B cell (primary cell): ENCODE data around the gene TMEM233. TPM values are rescaled to one million over a fixed set of nuclear protein-coding genes. Genes with fewer than 3 reads are reported as not detected.

Experiments used
- ATAC-seq: fragments of 200-7000 bp; cut with Tn5 transposase; one replicate; pipeline ENCODE4 v1.10.0; 2021; ENCODE audit warnings: low read depth, mild to moderate bottlenecking, moderate number of reproducible peaks, moderate library complexity
- CTCF ChIA-PET: fragments of 350-600 bp; sonication (Branson Sonifier 250); formaldehyde crosslinking; loops from one replicate; lab custom pipeline; 2021; ENCODE audit warnings: antibody characterized with exemption, inconsistent platforms; lab: Charles Lee
- POLR2A ChIA-PET: fragments of 350-600 bp; sonication (Branson Sonifier 250); formaldehyde crosslinking; loops from one replicate; lab custom pipeline; 2021; ENCODE audit warnings: antibody characterized with exemption; lab: Charles Lee
- DNase-seq: peaks from one replicate; pipeline ENCODE4 v3.0.0; 2013
- H2AFZ ChIP-seq: 2 replicates; pipeline ENCODE4 v1.6.1; 2012; ENCODE audit warnings: mild to moderate bottlenecking, low read depth, low read length; ENCODE audit not compliant: insufficient read depth, poor library complexity, severe bottlenecking
- H3K27ac ChIP-seq, 2 donors: 1 replicate in 1 of 2; 2 replicates in 1 of 2; pipeline ENCODE4 v1.5.1; 2012 to 2013; ENCODE audit warnings: low read length in 2 of 2, mild to moderate bottlenecking in 2 of 2, moderate library complexity in 1 of 2
- H3K27me3 ChIP-seq, 4 experiments: fragments of 200-600 bp in 1 of 4; sonication (generic) in 1 of 4; replicated peaks in 1 of 4; 1 replicate in 2 of 4; 2 replicates in 2 of 4; pipeline versions ENCODE4 v1.6.1 to v1.7.0; 2013 to 2016; ENCODE audit warnings: low read length in 3 of 4, mild to moderate bottlenecking in 2 of 4, mixed read lengths in 1 of 4, moderate library complexity in 1 of 4; ENCODE audit not compliant: insufficient read depth in 4 of 4, control insufficient read depth in 3 of 4; ENCODE audit errors: control extremely low read depth in 1 of 4
- H3K36me3 ChIP-seq, 2 experiments: replicated peaks in 1 of 2; 1 replicate in 1 of 2; 2 replicates in 1 of 2; pipeline versions ENCODE4 v1.6.1 to v1.7.1; 2013; ENCODE audit warnings: low read length in 1 of 2; ENCODE audit not compliant: insufficient read depth in 2 of 2, control insufficient read depth in 1 of 2; ENCODE audit errors: control extremely low read depth in 1 of 2, extremely low read depth in 1 of 2
- H3K4me1 ChIP-seq, 2 donors: fragments of 200-600 bp in 1 of 2; sonication (generic) in 1 of 2; 1 replicate in 1 of 2; 2 replicates in 1 of 2; pipeline versions ENCODE4 v1.5.1 to v1.6.1; 2013 to 2017; ENCODE audit warnings: low read length in 2 of 2; ENCODE audit not compliant: control insufficient read depth in 2 of 2, insufficient read depth in 2 of 2
- H3K4me2 ChIP-seq: replicated peaks from 2 replicates; pipeline ENCODE3; 2012; ENCODE audit warnings: mild to moderate bottlenecking, low read depth, low read length; ENCODE audit not compliant: poor library complexity, severe bottlenecking
- H3K4me3 ChIP-seq, 5 experiments: fragments of 200-600 bp in 1 of 5; sonication (generic) in 1 of 5; 1 replicate in 3 of 5; 2 replicates in 2 of 5; pipeline versions ENCODE4 v1.5.1 to v1.7.0; 2011 to 2016; ENCODE audit warnings: low read length in 4 of 5, mild to moderate bottlenecking in 4 of 5, low read depth in 2 of 5, control low read depth in 1 of 5, moderate library complexity in 1 of 5; ENCODE audit not compliant: insufficient read depth in 1 of 5; ENCODE audit errors: control extremely low read depth in 1 of 5, extremely low read depth in 1 of 5
- H3K79me2 ChIP-seq: fragments of 200-600 bp; sonication (generic); one replicate; pipeline ENCODE4 v1.6.0; 2016; ENCODE audit warnings: low read length; ENCODE audit not compliant: control insufficient read depth, insufficient read depth
- H3K9ac ChIP-seq: fragments of 200-600 bp; sonication (generic); 2 replicates; pipeline ENCODE4 v1.6.1; 2017; ENCODE audit warnings: mild to moderate bottlenecking, low read length, moderate library complexity
- H3K9me3 ChIP-seq, 3 donors: one replicate each; pipeline versions ENCODE4 v1.6.1 to v1.7.1; 2013; ENCODE audit warnings: low read length in 2 of 3; ENCODE audit not compliant: control insufficient read depth in 2 of 3, insufficient read depth in 1 of 3; ENCODE audit errors: control extremely low read depth in 1 of 3
- H4K20me1 ChIP-seq: 2 replicates; pipeline ENCODE4 v1.6.0; 2012; ENCODE audit warnings: mild to moderate bottlenecking, low read length; ENCODE audit not compliant: insufficient read depth, control insufficient read depth, poor library complexity, severe bottlenecking
- H3K27ac Mint-ChIP-seq: one replicate; pipeline ENCODE4 v1.8.0; 2021; ENCODE audit warnings: mixed read lengths
- H3K27me3 Mint-ChIP-seq: one replicate; pipeline ENCODE4 v1.8.0; 2021; ENCODE audit warnings: mixed read lengths
- H3K4me1 Mint-ChIP-seq: one replicate; pipeline ENCODE4 v1.8.0; 2021; ENCODE audit warnings: mixed read lengths
- H3K4me3 Mint-ChIP-seq: one replicate; pipeline ENCODE4 v1.8.0; 2021; ENCODE audit warnings: mixed read lengths
- H3K9me3 Mint-ChIP-seq: one replicate; pipeline ENCODE4 v1.8.0; 2022; ENCODE audit warnings: mixed read lengths; ENCODE audit not compliant: insufficient read depth
- EZH2 ChIP-seq: IDR thresholded peaks from 2 replicates; pipeline ENCODE4 v1.6.1; 2012; ENCODE audit warnings: borderline replicate concordance, low read depth, mild to moderate bottlenecking, moderate library complexity, low read length; ENCODE audit not compliant: insufficient read depth, poor library complexity, severe bottlenecking
- WGBS: methylation state at CpG from one replicate; pipeline ENCODE4 v1.1.5; 2013; ENCODE audit warnings: missing lambda C conversion rate; ENCODE audit not compliant: insufficient coverage; 5-methylcytosine and 5-hydroxymethylcytosine counted together
- intact Hi-C: fragments of 100-400 bp; cut with micrococcal nuclease; formaldehyde crosslinking; loops from one replicate; pipeline ENCODE4 v1.10.0; 2022
- polyA plus RNA-seq: library from polyadenylated mRNA; depleted of rRNA; stranded (reverse); fragments of >200 nt; gene quantifications from 2 replicates; pipeline ENCODE4 v1.2.3, GENCODE V29; 2012
- total RNA-seq, 2 donors: library from RNA; stranded (reverse); fragments of 120-200 nt in 1 of 2; gene quantifications; 1 replicate in 1 of 2; 2 replicates in 1 of 2; pipeline versions ENCODE4 v1.2.3 to v1.2.4, GENCODE V29; 2013 to 2022
- TF ChIP-seq, protein P1 (sequence below): fragments of 200-600 bp; IDR thresholded peaks from one replicate; pipeline ENCODE4 v1.8.0; 2022; ENCODE audit warnings: antibody characterized with exemption, mild to moderate bottlenecking

The TMEM233 gene
- total and polyA plus RNA-seq, 2 donors (not counting 1 experiment from before 2014, with no cell fraction given), result not detected

DNA sequence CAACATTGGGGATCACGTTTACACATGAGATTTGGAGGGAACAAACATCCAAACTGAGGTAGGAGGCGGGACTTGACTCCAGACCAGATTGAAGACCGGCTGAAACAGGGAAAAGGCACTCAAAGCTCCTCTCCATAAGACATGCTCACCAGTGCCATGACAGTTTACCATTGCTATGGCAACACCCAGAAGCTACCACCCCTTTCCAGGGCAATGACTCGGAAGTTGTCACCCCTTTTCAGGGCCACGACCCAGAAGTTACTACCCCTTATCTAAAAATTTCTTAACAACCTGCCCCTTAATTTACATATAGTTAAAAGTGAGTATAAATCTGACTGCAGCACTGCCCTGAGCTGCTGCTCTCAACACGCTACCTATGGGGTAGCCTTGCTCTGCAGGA, 34.1 kb downstream of the TMEM233 start:
- H3K27me3 Mint-ChIP-seq, result peaks cover 32% of the 10 kb centered on the region
- no peak overlapping the region for H3K27ac Mint-ChIP-seq
- Histone ChIP-seq H3K9ac (no peak overlapping the region), H3K4me3 (no peak overlapping the region), H4K20me1 (no peaks in the 10 kb centered on the region), H2AFZ (no peak overlapping the region), H3K9me3 (no peaks in the 10 kb centered on the region), H3K79me2 (no peaks in the 10 kb centered on the region), H3K4me2 (no peak overlapping the region), H3K4me1 (no peaks in the 10 kb centered on the region), H3K36me3 (no peaks in the 10 kb centered on the region), H3K27me3 (peaks cover 0 to 4% (median 1%) of the 10 kb centered on the region in 4 experiments), H3K27ac (no peak overlapping the region)
- intact Hi-C loops, result no loop called here
- TF ChIP-seq, protein P1, sequence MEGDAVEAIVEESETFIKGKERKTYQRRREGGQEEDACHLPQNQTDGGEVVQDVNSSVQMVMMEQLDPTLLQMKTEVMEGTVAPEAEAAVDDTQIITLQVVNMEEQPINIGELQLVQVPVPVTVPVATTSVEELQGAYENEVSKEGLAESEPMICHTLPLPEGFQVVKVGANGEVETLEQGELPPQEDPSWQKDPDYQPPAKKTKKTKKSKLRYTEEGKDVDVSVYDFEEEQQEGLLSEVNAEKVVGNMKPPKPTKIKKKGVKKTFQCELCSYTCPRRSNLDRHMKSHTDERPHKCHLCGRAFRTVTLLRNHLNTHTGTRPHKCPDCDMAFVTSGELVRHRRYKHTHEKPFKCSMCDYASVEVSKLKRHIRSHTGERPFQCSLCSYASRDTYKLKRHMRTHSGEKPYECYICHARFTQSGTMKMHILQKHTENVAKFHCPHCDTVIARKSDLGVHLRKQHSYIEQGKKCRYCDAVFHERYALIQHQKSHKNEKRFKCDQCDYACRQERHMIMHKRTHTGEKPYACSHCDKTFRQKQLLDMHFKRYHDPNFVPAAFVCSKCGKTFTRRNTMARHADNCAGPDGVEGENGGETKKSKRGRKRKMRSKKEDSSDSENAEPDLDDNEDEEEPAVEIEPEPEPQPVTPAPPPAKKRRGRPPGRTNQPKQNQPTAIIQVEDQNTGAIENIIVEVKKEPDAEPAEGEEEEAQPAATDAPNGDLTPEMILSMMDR, result no peak
- TF ChIP-seq EZH2, result no peak
- ATAC-seq (no peak), DNase-seq (no peak)
- H3K9me3 Mint-ChIP-seq, result no peaks in the 10 kb centered on the region
- H3K4me1 Mint-ChIP-seq, result no peaks in the 10 kb centered on the region
- no peak overlapping the region for H3K4me3 Mint-ChIP-seq
- POLR2A ChIA-PET, result no interaction called here
- WGBS, result 96% methylated on average over 4 of the region's 6 CpGs
- CTCF ChIA-PET, result no interaction called here

DNA sequence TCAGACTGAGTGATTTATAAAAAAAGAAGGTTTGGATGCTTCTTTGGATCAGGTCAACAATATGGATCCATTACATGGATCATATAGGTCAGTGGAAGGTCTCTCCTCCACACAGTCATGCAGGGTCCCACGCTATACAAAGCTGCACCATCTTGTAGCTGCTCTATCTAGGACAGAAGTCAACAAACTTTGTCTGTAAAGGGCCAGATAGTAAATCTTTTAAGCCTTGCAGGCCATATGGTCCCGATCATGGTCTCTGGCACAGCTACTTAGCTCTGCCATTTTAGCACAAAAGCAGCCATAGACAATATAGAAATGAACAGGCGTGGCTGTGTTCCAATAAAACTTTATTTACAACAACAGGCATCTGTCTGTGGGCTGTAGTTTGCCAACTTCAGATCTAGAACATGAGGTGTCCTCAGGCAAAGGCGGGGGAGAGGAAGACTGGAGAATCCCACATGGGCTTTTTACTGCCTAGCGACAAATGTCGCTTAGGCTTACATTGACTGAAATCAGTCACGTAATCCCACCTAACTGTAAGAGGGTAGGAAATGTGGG, 36.7 kb downstream of the TMEM233 start:
- no peak for TF ChIP-seq EZH2
- TF ChIP-seq, protein P1, result no peak
- CTCF ChIA-PET, result no interaction called here
- no peaks in the 10 kb centered on the region for H3K4me1 ChIP-seq
- H3K79me2 ChIP-seq, result no peaks in the 10 kb centered on the region
- peaks cover 38% of the 10 kb centered on the region for H3K27me3 Mint-ChIP-seq
- H3K9me3 ChIP-seq, result no peaks in the 10 kb centered on the region
- H3K4me1 Mint-ChIP-seq, result no peaks in the 10 kb centered on the region
- H4K20me1 ChIP-seq, result no peaks in the 10 kb centered on the region
- no peak overlapping the region for H3K27ac Mint-ChIP-seq
- H2AFZ ChIP-seq, result no peak overlapping the region
- H3K36me3 ChIP-seq, result no peaks in the 10 kb centered on the region
- no peak overlapping the region for H3K4me3 ChIP-seq
- POLR2A ChIA-PET, result no interaction called here
- H3K4me2 ChIP-seq, result no peak overlapping the region
- intact Hi-C loops, result no loop called here
- no peak overlapping the region for H3K9ac ChIP-seq
- no peak for ATAC-seq
- no peak overlapping the region for H3K27ac ChIP-seq
- DNase-seq, result no peak
- H3K9me3 Mint-ChIP-seq, result no peaks in the 10 kb centered on the region
- WGBS, result 87% methylated on average over 4 of the region's 7 CpGs
- H3K27me3 ChIP-seq, result peaks cover 0 to 4% (median 0%) of the 10 kb centered on the region in 4 experiments
- H3K4me3 Mint-ChIP-seq, result no peak overlapping the region
